PFSK-1 (cell line): ENCODE results near the gene VSIG10L2.

Experiments
- FOXP2 ChIP-seq: optimal IDR thresholded peaks from 2 replicates; pipeline ENCODE3; 2011; ENCODE audit warnings: borderline replicate concordance, control low read depth, inconsistent platforms; ENCODE audit not compliant: insufficient read depth; ENCODE audit errors: extremely low read length, extremely low read depth
- POLR2AphosphoS5 ChIP-seq: IDR thresholded peaks from 2 replicates; pipeline ENCODE4 v1.6.1; 2012; ENCODE audit warnings: low read depth, mild to moderate bottlenecking, control low read depth, low read length, moderate library complexity
- REST ChIP-seq, 2 experiments: IDR thresholded peaks; 2 replicates each; pipeline versions ENCODE4 v1.6.1 to v1.8.0; 2011 to 2012; ENCODE audit warnings: low read depth in 2 of 2, low read length in 2 of 2, control low read depth in 1 of 2, inconsistent platforms in 1 of 2, mild to moderate bottlenecking in 1 of 2, moderate library complexity in 1 of 2; ENCODE audit not compliant: insufficient read depth in 1 of 2
- SIN3A ChIP-seq: IDR thresholded peaks from 2 replicates; pipeline ENCODE4 v1.6.1; 2012; ENCODE audit warnings: mild to moderate bottlenecking, low read length, moderate library complexity, borderline replicate concordance; ENCODE audit not compliant: insufficient read depth
- TAF1 ChIP-seq: IDR thresholded peaks from 2 replicates; pipeline ENCODE4 v1.6.1; 2012; ENCODE audit warnings: low read length, control low read depth, borderline replicate concordance; ENCODE audit not compliant: insufficient read depth

- TF ChIP-seq REST (IDR thresholded peaks at IDR 0.05; ENCODE audit: insufficient read depth in 1 of 2, low read depth in 2 of 2, low read length in 2 of 2) = no peak
- TF ChIP-seq TAF1 = no peak
- no peak for TF ChIP-seq POLR2AphosphoS5
- TF ChIP-seq SIN3A = no peak
- no peak for TF ChIP-seq FOXP2
Observed at GRCh38 chr11:125999234-125999880, 53.5 kb downstream of the VSIG10L2 start.
